PC-3 (cell line): ENCODE data around the gene TMEM91.

ENCODE experiments used
- CTCF ChIP-seq: fragments of 300-600 bp; sonication (generic); conservative IDR thresholded peaks from 2 replicates; pipeline ENCODE4 v1.5.1; 2017; ENCODE audit warnings: antibody characterized with exemption, low read depth, mild to moderate bottlenecking, low read length
- EZH2 ChIP-seq: fragments of 300-600 bp; sonication (generic); IDR thresholded peaks from one replicate; pipeline ENCODE4 v1.6.1; 2017; ENCODE audit warnings: antibody characterized with exemption, mild to moderate bottlenecking, low read length; ENCODE audit not compliant: unreplicated experiment
- EZH2phosphoT487 ChIP-seq: fragments of 300-600 bp; sonication (generic); IDR thresholded peaks from 2 replicates; pipeline ENCODE4 v1.6.1; 2018; ENCODE audit warnings: mild to moderate bottlenecking, antibody characterized with exemption, low read length, borderline replicate concordance

- TF ChIP-seq CTCF (no peak), EZH2 (no peak), EZH2phosphoT487 (no peak)
Observed at GRCh38 chr19:41409288-41409687, 33.0 kb downstream of the TMEM91 start.
